DOHH2 (cell line): Measurements from ENCODE around the gene FCN1.

Experiments
- H3F3A ChIP-seq: fragments of 200-600 bp; sonication (generic), shearing (Covaris generic); 2 replicates; pipeline ENCODE4 v1.6.0; 2016; ENCODE audit warnings: antibody characterized with exemption, mild to moderate bottlenecking; ENCODE audit not compliant: control insufficient read depth, insufficient read depth
- H3K27ac ChIP-seq: fragments of 200-600 bp; sonication (generic); 2 replicates; pipeline ENCODE4 v1.5.1; 2014; ENCODE audit warnings: low read depth, mild to moderate bottlenecking, low read length, moderate library complexity
- H3K27me3 ChIP-seq: fragments of 200-600 bp; sonication (generic); 2 replicates; pipeline ENCODE4 v1.6.1; 2014; ENCODE audit warnings: mild to moderate bottlenecking, low read length, mixed read lengths; ENCODE audit not compliant: control insufficient read depth
- H3K36me3 ChIP-seq: fragments of 200-600 bp; sonication (generic); 2 replicates; pipeline ENCODE4 v1.6.1; 2014; ENCODE audit warnings: mild to moderate bottlenecking, low read length, moderate library complexity, mixed read lengths; ENCODE audit not compliant: control insufficient read depth
- H3K4me1 ChIP-seq: fragments of 200-600 bp; sonication (generic); 2 replicates; pipeline ENCODE4 v1.6.1; 2014; ENCODE audit warnings: mild to moderate bottlenecking, low read length, mixed read lengths; ENCODE audit not compliant: control insufficient read depth
- H3K4me2 ChIP-seq: fragments of 200-600 bp; sonication (generic); 2 replicates; pipeline ENCODE4 v1.6.0; 2014; ENCODE audit warnings: mild to moderate bottlenecking, low read length, moderate library complexity
- H3K4me3 ChIP-seq: fragments of 200-600 bp; sonication (generic); 2 replicates; pipeline ENCODE4 v1.5.1; 2014; ENCODE audit warnings: mild to moderate bottlenecking, low read length, mixed read lengths
- H3K79me2 ChIP-seq: fragments of 200-600 bp; sonication (generic); 2 replicates; pipeline ENCODE4 v1.6.1; 2014; ENCODE audit warnings: mild to moderate bottlenecking, low read length, mixed read lengths; ENCODE audit not compliant: control insufficient read depth
- H3K9me2 ChIP-seq: fragments of 200-600 bp; sonication (generic); replicated peaks from 2 replicates; pipeline ENCODE4 v1.6.1; 2014; ENCODE audit warnings: mild to moderate bottlenecking, low read length, mixed read lengths; ENCODE audit not compliant: control insufficient read depth
- H3K9me3 ChIP-seq: fragments of 200-600 bp; sonication (generic); 2 replicates; pipeline ENCODE4 v1.6.1; 2014; ENCODE audit warnings: antibody characterized with exemption, low read length, mixed read lengths; ENCODE audit not compliant: control insufficient read depth, insufficient read depth
- H4K20me1 ChIP-seq: fragments of 200-600 bp; sonication (generic); 2 replicates; pipeline ENCODE4 v1.6.0; 2014; ENCODE audit warnings: low read depth, mild to moderate bottlenecking, antibody characterized with exemption, low read length, moderate library complexity; ENCODE audit not compliant: control insufficient read depth, insufficient read depth
- CTCF ChIP-seq: fragments of 200-600 bp; sonication (generic); IDR thresholded peaks from one replicate; pipeline ENCODE4 v1.5.1; 2014; ENCODE audit warnings: antibody characterized with exemption, mild to moderate bottlenecking, low read depth, low read length; ENCODE audit not compliant: poor library complexity, severe bottlenecking
- EZH2phosphoT487 ChIP-seq: fragments of 200-600 bp; sonication (generic); IDR thresholded peaks from 2 replicates; pipeline ENCODE4 v1.6.1; 2017; ENCODE audit warnings: borderline replicate concordance, mild to moderate bottlenecking, antibody characterized with exemption, low read length, moderate library complexity, mixed read lengths

Gene FCN1

GRCh38 chr9:134950386-134951210, 32.9 kb upstream of the FCN1 start:
- Histone ChIP-seq H3K27ac (no peak overlapping the region), H3K27me3 (no peaks in the 10 kb centered on the region; the same call in 1 of the 2 replicates), H4K20me1 (no peaks in the 10 kb centered on the region), H3F3A (no peaks in the 10 kb centered on the region), H3K4me3 (no peak overlapping the region), H3K9me3 (no peaks in the 10 kb centered on the region), H3K9me2 (no peaks in the 10 kb centered on the region), H3K36me3 (no peaks in the 10 kb centered on the region), H3K4me1 (no peaks in the 10 kb centered on the region), H3K79me2 (no peaks in the 10 kb centered on the region), H3K4me2 (no peak overlapping the region)
- no peak for TF ChIP-seq EZH2phosphoT487
- TF ChIP-seq CTCF = no peak

GRCh38 chr9:134949681-134950385, 32.1 kb upstream of the FCN1 start:
- no peaks in the 10 kb centered on the region; the same call in 1 of the 2 replicates for H3K27me3 ChIP-seq
- H3K79me2 ChIP-seq = no peaks in the 10 kb centered on the region
- no peaks in the 10 kb centered on the region for H3K9me2 ChIP-seq
- no peak overlapping the region for H3K4me3 ChIP-seq
- H3F3A ChIP-seq = no peaks in the 10 kb centered on the region
- no peaks in the 10 kb centered on the region for H3K4me1 ChIP-seq
- H3K4me2 ChIP-seq = no peak overlapping the region
- TF ChIP-seq EZH2phosphoT487 = no peak
- TF ChIP-seq CTCF = no peak
- no peak overlapping the region for H3K27ac ChIP-seq
- H4K20me1 ChIP-seq = no peaks in the 10 kb centered on the region
- no peaks in the 10 kb centered on the region for H3K36me3 ChIP-seq
- no peaks in the 10 kb centered on the region for H3K9me3 ChIP-seq

GRCh38 chr9:134948149-134948548, 30.4 kb upstream of the FCN1 start:
- H3K4me3 ChIP-seq = no peak overlapping the region
- no peak overlapping the region for H3K4me2 ChIP-seq
- no peaks in the 10 kb centered on the region for H3K9me2 ChIP-seq
- H3K4me1 ChIP-seq = no peaks in the 10 kb centered on the region
- no peaks in the 10 kb centered on the region for H3K9me3 ChIP-seq
- H3K27me3 ChIP-seq = no peaks in the 10 kb centered on the region
- H4K20me1 ChIP-seq = no peaks in the 10 kb centered on the region
- H3K79me2 ChIP-seq = no peaks in the 10 kb centered on the region
- TF ChIP-seq EZH2phosphoT487 = no peak
- TF ChIP-seq CTCF = no peak
- no peaks in the 10 kb centered on the region for H3K36me3 ChIP-seq
- H3K27ac ChIP-seq = no peak overlapping the region
- no peaks in the 10 kb centered on the region for H3F3A ChIP-seq
